GM21423 (cell line): Measurements from ENCODE around the gene FARP2.
"Not testable (repeated sequence)": the region's sequence is repeated elsewhere in the genome, so short reads cannot be mapped to it uniquely, and the experiment has no call there.

Experiments used
- ATAC-seq: cut with Tn5 transposase; IDR thresholded peaks from one replicate; pipeline ENCODE4 v1.9.1; 2021; ENCODE audit warnings: mild to moderate bottlenecking, moderate library complexity; ENCODE audit not compliant: unreplicated experiment

FARP2 gene

DNA sequence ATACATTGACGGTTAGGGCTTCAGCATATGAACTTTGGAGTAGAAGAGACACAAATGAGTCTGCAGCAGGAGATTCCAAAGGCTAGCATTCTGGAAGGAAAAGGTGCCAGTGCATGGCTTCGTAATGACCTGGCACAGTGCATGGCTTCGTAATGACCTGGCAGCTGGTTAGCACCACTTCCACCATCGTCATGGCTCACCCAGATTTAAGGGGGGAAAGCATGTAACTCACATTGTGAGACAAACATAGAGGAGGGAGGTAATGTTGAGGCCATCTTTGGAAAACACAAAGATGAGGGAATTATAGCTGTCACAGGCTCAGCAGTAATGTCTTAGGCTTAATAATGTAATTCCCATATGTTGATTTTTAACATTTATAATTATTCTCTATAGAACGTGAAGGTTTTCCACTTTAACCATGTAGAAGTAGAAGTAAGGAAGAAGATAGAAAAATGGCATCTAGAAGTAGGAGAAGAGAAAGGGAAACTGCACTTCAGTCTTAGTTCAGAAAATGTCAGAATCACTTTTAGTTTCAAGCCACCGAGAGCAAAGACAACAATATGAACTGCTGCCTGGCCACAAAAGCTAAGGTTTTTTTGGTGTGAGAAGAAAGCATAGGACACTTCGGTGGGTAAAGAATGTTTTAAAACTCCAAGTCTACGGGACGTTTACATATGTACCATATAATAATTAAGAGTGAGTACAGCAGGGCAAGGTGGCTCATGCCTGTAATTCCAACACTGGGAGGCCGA lies 159.1 kb downstream of the FARP2 start:
- ATAC-seq, result no peak

GRCh38 chr2:241516520-241516965 lies 160.5 kb downstream of the FARP2 start:
- ATAC-seq, result no peak

DNA sequence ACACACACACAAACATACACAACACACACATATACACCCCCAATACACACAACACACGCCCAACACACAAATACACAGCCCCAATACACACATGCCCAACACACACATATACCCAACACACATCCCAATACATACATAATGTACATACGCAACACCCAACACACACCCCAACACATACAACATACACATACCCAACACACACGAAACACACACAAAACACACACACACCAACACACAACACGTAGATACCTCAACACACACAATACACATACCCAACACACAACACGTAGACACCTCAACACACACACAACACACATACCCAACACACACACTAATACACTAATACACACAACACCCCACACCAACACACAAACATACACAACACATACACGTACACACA lies 161.2 kb downstream of the FARP2 start:
- ATAC-seq, result no peak

DNA sequence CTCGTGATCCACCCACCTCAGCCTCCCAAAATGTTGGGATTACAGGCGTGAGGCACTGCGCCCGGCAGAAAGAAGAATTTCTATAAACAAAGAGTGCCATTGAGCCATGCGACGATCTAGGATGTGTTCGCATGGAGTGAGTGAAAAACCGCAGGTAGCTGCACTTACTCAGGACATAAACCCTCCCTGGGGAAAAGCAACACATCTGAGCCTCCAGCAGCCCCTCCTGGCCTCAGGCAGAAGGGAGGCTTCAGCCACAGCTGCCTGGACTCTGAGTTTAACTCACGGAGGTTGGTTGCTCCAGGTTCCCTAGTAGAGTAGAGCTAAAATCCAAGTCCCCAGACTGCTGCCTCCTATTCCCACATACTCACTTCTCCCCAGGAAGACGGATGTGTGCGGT lies 163.6 kb downstream of the FARP2 start:
- ATAC-seq, result no peak

DNA sequence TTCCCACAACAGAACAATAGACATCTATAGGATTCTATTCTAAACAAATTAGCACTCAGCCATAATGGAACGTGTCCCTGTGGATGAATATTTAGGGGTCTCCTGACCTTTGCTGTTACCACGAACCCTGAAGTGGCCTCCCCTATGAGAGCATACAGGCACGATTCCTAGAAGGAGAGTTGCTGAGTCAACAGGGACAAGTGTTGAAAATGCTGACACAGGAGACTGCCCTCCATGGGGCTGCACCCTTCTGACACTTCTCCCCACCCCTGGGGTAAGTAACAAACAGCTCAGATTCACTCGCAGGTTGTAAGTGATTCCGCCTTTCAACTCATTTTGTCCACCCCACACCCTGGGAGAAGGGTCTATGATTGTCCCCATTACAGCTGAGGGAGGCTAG lies 166.4 kb downstream of the FARP2 start:
- ATAC-seq, result no peak

DNA sequence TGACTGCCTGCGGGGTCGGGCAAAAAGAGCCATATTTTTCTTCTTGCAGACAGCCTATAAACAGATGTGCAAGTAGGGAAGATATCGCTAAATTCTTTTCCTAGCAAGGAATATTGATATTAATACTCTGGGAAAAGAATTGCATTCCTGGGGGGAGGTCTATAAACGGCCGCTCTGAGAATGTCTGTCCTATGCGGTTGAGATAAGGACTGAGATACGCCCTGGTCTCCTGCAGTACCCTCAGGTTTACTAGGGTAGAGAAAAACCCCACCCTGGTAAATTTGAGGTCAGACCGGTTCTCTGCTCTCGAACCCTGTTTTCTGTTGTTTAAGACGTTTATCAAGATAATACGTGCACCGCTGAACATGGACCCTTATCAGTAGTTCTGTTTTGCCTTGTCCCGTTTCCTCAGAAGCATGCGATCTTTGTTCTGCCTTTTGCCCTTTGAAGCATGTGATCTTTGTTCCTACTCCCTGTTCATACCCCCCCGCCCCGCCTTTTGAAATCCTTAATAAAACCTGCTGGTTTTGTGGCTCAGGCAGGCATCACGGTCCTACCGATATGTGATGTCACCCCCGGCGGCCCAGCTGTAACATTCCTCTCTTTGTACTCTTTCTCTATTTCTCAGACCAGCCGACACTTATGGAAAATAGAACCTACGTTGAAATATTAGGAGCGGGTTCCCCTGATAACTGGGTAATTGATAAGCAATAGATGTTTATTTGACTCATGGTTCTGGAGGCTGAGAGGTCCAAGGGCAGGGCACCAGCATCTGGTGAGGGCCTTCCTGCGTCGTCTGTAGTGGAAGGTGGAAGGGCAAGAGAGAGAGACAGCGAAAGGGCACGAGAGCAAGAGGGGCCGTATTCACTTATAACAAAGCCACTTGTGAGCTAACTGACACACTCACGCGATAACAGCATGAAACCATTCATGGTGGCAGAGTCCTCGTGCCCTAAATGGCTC lies 170.0 kb downstream of the FARP2 start:
- not testable (repeated sequence) for ATAC-seq

- no peak for ATAC-seq
Measured at GRCh38 chr2:241530571-241530970, 174.5 kb downstream of the FARP2 start.

DNA sequence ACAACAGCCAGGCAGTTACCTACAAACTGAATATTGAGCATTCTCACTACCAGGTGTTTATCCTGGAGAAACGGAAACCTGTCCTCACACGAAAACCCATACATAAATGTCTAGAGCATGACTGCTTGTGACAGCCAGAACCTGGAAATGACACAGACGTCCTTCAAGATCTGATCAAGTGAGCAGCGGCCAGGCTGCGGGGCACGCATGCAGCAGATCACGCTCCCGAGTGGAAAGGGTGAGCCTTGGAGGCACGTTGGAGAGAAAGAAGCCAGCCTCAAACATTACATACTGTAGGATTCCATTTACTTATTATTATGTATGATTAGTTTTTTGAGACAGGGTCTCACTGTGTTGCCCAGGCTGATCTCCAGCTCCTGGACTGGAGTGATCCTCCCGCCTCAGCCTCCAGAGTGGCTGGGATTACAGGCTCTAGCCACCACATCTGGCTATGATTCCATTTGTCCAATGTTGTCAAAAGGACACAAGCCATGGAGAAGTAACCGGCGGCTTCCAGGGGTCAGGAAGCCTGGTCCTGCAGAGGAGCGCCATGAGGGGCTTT lies 175.2 kb downstream of the FARP2 start:
- ATAC-seq, result no peak

DNA sequence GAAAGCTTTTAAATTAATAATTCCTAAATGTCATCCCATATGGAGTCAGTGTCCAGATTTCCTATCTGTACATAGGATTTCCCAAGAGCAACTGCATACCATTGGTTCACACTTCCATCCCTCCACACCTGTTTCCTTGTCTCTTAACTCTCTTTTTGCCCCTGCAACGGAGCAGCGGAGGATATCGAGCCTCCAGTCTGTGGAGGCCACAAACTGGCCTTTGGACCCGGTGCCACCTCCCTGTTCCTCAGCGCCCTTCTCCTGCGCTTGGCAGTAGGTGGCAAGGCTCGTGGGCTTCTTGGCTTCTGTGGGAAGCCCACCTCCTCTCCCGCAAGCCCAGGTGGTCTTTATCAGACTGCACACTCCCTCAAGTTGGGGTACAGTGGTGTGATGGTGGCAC lies 176.1 kb downstream of the FARP2 start:
- ATAC-seq, result no peak

- ATAC-seq, result no peak
Measured at GRCh38 chr2:241532733-241533601, 176.9 kb downstream of the FARP2 start.

DNA sequence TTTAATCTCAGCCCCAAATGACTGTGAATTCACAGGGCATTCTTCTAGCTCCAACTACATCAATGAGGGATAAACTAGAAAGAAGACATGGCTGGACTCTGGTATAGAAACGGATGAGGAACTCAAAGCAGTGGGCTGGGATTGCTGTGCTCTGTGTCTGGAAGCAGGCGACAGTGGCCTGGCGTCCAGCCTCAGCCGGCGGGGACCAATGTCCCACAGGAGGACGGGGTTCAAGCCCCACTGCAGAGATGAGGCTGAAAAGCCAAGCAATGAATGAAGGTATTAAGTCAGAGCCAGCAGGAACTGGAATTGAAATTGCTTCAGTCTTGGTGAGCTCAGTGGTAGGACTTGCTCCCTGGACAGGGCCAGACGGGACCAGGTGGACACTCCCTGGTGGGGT lies 178.2 kb downstream of the FARP2 start:
- ATAC-seq, result no peak

DNA sequence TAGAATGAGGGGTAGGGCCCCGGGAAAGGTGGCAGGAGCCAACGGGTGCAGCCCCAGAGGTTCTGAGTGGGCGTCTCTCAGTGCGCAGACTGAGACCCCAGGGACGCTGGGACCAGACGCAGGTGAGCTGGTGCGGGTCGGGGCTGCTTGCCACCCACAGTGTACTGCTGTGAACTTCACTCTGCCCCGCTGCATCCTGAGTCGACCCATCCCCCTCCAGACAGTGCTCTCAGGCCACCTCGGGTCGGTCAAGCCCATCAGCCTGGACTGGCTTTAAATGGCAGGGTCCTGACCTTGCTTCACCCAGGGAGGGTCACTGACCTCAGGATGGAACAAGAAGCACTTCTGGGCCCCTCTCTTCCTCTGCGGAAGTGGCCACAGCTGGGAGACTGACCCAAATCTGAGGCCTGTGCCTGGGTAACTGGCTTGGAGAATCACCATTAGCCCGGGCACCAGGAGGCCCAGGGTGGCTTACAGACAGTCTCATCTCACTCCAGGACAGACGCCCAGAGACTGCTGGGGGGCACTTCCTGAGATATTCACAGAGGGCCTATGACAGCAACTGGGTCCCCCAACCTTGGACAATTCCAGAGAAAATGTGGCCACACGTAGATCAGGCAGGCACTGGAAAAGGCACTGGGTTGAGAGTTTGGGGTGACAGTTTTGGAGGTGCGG lies 178.8 kb downstream of the FARP2 start:
- ATAC-seq, result no peak

DNA sequence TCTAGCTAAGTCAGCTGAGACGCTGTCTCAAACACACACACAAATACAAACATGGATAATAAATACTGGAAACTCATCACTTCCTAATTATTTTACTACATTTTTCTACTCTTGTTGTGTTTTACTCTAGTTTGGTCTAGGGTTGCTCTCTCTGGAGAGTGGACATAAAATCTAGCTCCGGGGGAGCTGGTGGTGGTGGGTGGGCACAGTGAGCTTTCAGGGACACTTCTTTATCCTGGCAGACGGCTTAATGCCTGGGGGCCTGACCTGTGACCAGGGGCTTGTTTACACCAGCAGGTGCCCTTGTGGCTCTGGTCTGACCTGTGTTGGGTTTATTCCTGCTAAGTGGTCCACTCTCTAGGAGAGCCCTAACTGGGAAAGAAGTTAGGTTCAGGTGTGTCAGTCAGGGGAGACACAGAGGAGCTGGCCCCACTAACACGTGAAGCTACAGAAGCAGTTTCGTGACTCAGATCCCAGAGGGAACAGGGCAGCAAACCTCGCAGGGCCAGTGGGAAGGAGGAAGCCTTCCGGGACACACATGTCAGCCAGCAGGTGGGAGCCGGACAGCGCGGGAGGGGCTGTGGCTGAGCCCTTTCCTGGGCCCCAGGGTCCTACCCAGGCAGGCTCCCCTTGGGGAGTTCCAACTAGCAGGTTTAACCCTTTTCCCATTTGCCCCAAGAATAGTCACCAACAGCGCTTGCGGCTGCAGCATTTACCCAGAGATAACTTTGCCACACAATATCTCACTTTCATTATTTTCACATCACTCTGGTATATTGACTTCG lies 180.0 kb downstream of the FARP2 start:
- no peak for ATAC-seq

GRCh38 chr2:241538838-241539615 lies 182.9 kb downstream of the FARP2 start:
- ATAC-seq, result no peak

- no peak for ATAC-seq
Measured at GRCh38 chr2:241539616-241540374, 183.7 kb downstream of the FARP2 start.

DNA sequence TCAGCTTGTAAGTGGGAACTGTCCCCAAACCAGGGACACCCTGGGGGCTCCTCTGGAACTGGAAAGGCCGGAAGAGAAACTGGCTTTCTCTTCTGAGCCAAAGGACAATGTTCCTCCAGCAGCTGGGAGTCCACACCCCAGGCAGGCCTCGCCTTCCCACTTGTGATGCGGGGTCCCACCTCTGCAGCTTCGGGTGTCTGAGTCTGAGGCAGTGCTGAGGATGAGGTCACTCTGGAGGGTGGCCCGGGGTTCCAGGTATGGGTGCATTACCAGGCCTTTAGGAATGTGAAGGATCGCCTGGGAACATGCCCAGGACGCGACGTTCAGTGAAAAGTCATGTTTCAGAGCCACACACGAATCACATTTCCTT lies 184.3 kb downstream of the FARP2 start:
- no peak for ATAC-seq

- no peak for ATAC-seq
Measured at GRCh38 chr2:241540771-241541561, 184.9 kb downstream of the FARP2 start.
